SK-N-SH (cell line): Measurements from ENCODE around the gene STARD10. TPM values are rescaled to one million over a fixed set of nuclear protein-coding genes. Genes with fewer than 3 reads are reported as not detected.

Source experiments
- CTCF ChIA-PET: fragments of 300-600, 350-600 bp; formaldehyde crosslinking; extraction: SDS; loops from one replicate; lab custom pipeline; 2021; lab: Yijun Ruan, JAX
- POLR2A ChIA-PET: fragments of 350-600 bp; sonication (Branson Sonifier 250); formaldehyde crosslinking; extraction: SDS; loops from one replicate; lab custom pipeline; 2020; ENCODE audit warnings: antibody characterized with exemption, inconsistent platforms; lab: Yijun Ruan, JAX
- DNase-seq: peaks from one replicate; pipeline ENCODE4 v3.0.0; 2012
- H2AFZ ChIP-seq: fragments of 200-600 bp; sonication (generic); 2 replicates; pipeline ENCODE4 v1.8.1; 2016; ENCODE audit warnings: antibody characterized with exemption, mild to moderate bottlenecking, low read depth
- H3F3A ChIP-seq: fragments of 200-600 bp; sonication (generic); replicated peaks from 2 replicates; pipeline ENCODE3; 2016; ENCODE audit warnings: antibody characterized with exemption, mild to moderate bottlenecking; ENCODE audit not compliant: insufficient read depth
- H3K27ac ChIP-seq, 2 experiments: fragments of 200-500 bp in 1 of 2; fragments of 200-600 bp in 1 of 2; sonication (Bioruptor generic) in 1 of 2; sonication (generic), shearing (Covaris generic) in 1 of 2; 2 replicates each; pipeline versions ENCODE4 v1.5.1 to v1.6.1; 2014 to 2016; ENCODE audit warnings: low read depth in 2 of 2, inconsistent platforms in 1 of 2, low read length in 1 of 2, mild to moderate bottlenecking in 1 of 2, mixed read lengths in 1 of 2
- H3K27me3 ChIP-seq: fragments of 200-600 bp; sonication (generic), shearing (Covaris generic); 2 replicates; pipeline ENCODE4 v1.6.1; 2016; ENCODE audit warnings: mixed run types; ENCODE audit not compliant: insufficient read depth
- H3K36me3 ChIP-seq, 2 experiments: fragments of 200-500 bp in 1 of 2; fragments of 200-600 bp in 1 of 2; sonication (Bioruptor generic) in 1 of 2; sonication (generic) in 1 of 2; replicated peaks in 1 of 2; 2 replicates each; pipeline versions ENCODE3 to v1.5.1; 2014 to 2016; ENCODE audit warnings: low read length in 1 of 2, mild to moderate bottlenecking in 1 of 2; ENCODE audit not compliant: insufficient read depth in 2 of 2, control insufficient read depth in 1 of 2
- H3K4me1 ChIP-seq, 2 experiments: fragments of 200-500 bp in 1 of 2; fragments of 200-600 bp in 1 of 2; sonication (Bioruptor generic) in 1 of 2; sonication (generic), shearing (Covaris generic) in 1 of 2; 2 replicates each; pipeline versions ENCODE4 v1.5.1 to v1.6.1; 2014 to 2016; ENCODE audit warnings: low read depth in 1 of 2, low read length in 1 of 2, mixed run types in 1 of 2; ENCODE audit not compliant: insufficient read depth in 2 of 2, control insufficient read depth in 1 of 2
- H3K4me2 ChIP-seq: fragments of 200-600 bp; sonication (generic), shearing (Covaris generic); 2 replicates; pipeline ENCODE4 v1.6.1; 2017; ENCODE audit warnings: mixed run types
- H3K4me3 ChIP-seq, 2 experiments: fragments of 200-500 bp in 1 of 2; fragments of 200-600 bp in 1 of 2; sonication (Bioruptor generic) in 1 of 2; sonication (generic), shearing (Covaris generic) in 1 of 2; 2 replicates each; pipeline versions ENCODE4 v1.5.1 to v1.8.1; 2014 to 2016; ENCODE audit warnings: low read depth in 2 of 2, inconsistent platforms in 1 of 2, low read length in 1 of 2, mild to moderate bottlenecking in 1 of 2, mixed read lengths in 1 of 2, moderate library complexity in 1 of 2
- H3K79me2 ChIP-seq: fragments of 200-600 bp; sonication (generic); 2 replicates; pipeline ENCODE4 v1.8.1; 2017; ENCODE audit warnings: mild to moderate bottlenecking; ENCODE audit not compliant: insufficient read depth
- H3K9ac ChIP-seq: fragments of 200-600 bp; sonication (generic); 2 replicates; pipeline ENCODE4 v1.6.1; 2017; ENCODE audit warnings: mixed run types
- H3K9me2 ChIP-seq: fragments of 200-600 bp; sonication (generic); 2 replicates; pipeline ENCODE4 v1.6.1; 2017; ENCODE audit warnings: mixed run types
- H3K9me3 ChIP-seq: fragments of 200-600 bp; sonication (generic); 2 replicates; pipeline ENCODE4 v1.6.1; 2017; ENCODE audit warnings: mixed run types, mild to moderate bottlenecking, moderate library complexity
- H4K20me1 ChIP-seq: fragments of 200-600 bp; sonication (generic); 2 replicates; pipeline ENCODE4 v1.6.1; 2017; ENCODE audit warnings: mild to moderate bottlenecking, mixed run types; ENCODE audit not compliant: insufficient read depth
- CHD2 ChIP-seq: fragments of 150-350 bp; IDR thresholded peaks from 2 replicates; pipeline ENCODE4 v1.6.1; 2018; ENCODE audit warnings: low read length; ENCODE audit not compliant: partially characterized antibody
- CTCF ChIP-seq: fragments of 200-600 bp; sonication (generic); IDR thresholded peaks from 2 replicates; pipeline ENCODE4 v1.6.1; 2017; ENCODE audit warnings: antibody characterized with exemption, mild to moderate bottlenecking, moderate library complexity
- EP300 ChIP-seq, 2 experiments: IDR thresholded peaks; 2 replicates each; pipeline versions ENCODE4 v1.4.0 to v1.6.1; 2012; ENCODE audit warnings: borderline replicate concordance in 1 of 2, low read depth in 1 of 2, low read length in 1 of 2
- FOSL2 ChIP-seq: IDR thresholded peaks from 2 replicates; pipeline ENCODE4 v1.4.0; 2012; ENCODE audit warnings: low read depth, mild to moderate bottlenecking, moderate library complexity, borderline replicate concordance
- FOXJ3 ChIP-seq: sonication (generic); formaldehyde crosslinking; IDR thresholded peaks from 2 replicates; pipeline ENCODE4 v1.5.1; 2020; ENCODE audit warnings: mild to moderate bottlenecking, missing genetic modification reagents
- GABPA ChIP-seq: IDR thresholded peaks from 2 replicates; pipeline ENCODE4 v1.4.0; 2012; ENCODE audit warnings: low read depth, mild to moderate bottlenecking
- MXI1 ChIP-seq: IDR thresholded peaks from 2 replicates; pipeline ENCODE4 v1.6.1; 2012; ENCODE audit warnings: mild to moderate bottlenecking, low read depth, low read length, improper control_type of control experiment
- RAD21 ChIP-seq: IDR thresholded peaks from 2 replicates; pipeline ENCODE4 v1.6.1; 2012; ENCODE audit warnings: mild to moderate bottlenecking, low read length
- REST ChIP-seq: IDR thresholded peaks from 2 replicates; pipeline ENCODE4 v1.6.1; 2012; ENCODE audit warnings: mild to moderate bottlenecking, low read depth, low read length, moderate library complexity
- RFX5 ChIP-seq: IDR thresholded peaks from 2 replicates; pipeline ENCODE4 v1.6.1; 2012; ENCODE audit warnings: mild to moderate bottlenecking, improper control_type of control experiment, low read length
- TCF12 ChIP-seq: IDR thresholded peaks from 2 replicates; pipeline ENCODE4 v1.4.0; 2012
- TEAD4 ChIP-seq: IDR thresholded peaks from 2 replicates; pipeline ENCODE4 v1.4.0; 2012; ENCODE audit warnings: mild to moderate bottlenecking, borderline replicate concordance; ENCODE audit not compliant: insufficient read depth
- WGBS: methylation state at CpG from one replicate; pipeline ENCODE4 v1.1.6; 2017; ENCODE audit warnings: low lambda C conversion rate; 5-methylcytosine and 5-hydroxymethylcytosine counted together
- polyA plus RNA-seq, 3 experiments: library from polyadenylated mRNA; depleted of rRNA; stranded (reverse); fragments of >200 nt; gene quantifications; 2 replicates each; pipeline ENCODE4 v1.2.3, GENCODE V29; 2012
- TF ChIP-seq, protein P1 (sequence below): IDR thresholded peaks from 2 replicates; pipeline ENCODE4; 2012

The STARD10 gene
- polyA plus RNA-seq, 1 of the 3 experiments (the other 2 are of a cell fraction) = 47.7 TPM

DNA sequence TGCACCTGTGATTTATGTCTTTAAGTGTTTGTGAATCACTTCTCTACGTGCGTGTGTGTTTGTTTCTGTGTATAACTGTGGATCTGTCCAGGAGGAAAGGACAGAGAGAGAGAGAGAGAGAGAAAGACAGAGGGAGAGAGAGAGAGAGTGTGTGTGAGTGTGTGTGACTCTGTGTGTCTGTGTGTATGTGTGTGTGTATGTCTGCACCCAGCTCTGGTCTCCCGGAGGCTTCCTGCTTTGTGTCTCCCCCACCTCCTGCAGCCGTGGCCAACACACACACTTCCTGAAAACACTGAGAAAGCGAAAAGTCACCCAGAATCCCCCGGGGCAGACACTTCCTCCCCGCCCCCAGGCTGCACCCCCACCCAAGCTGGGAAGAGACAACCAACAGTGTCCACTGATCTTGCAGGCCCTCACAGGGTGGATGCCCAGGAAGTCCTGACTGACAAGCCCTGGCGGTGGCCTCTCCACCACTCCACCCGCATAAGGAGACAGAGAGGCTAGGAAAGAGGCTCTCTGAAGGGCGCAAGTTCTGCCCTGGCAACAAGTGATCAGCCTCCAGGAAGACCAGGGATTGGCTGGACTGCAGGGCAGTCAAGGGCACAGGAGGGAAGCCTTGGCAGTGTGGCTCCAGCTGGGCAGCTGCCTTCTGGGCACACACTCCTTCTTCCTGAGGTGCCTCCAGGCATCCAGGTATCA is 71.6 kb downstream of the STARD10 start (continued):
- TF ChIP-seq, protein P1, sequence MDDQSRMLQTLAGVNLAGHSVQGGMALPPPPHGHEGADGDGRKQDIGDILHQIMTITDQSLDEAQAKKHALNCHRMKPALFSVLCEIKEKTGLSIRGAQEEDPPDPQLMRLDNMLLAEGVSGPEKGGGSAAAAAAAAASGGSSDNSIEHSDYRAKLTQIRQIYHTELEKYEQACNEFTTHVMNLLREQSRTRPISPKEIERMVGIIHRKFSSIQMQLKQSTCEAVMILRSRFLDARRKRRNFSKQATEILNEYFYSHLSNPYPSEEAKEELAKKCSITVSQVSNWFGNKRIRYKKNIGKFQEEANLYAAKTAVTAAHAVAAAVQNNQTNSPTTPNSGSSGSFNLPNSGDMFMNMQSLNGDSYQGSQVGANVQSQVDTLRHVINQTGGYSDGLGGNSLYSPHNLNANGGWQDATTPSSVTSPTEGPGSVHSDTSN = peak; percentile 58
- TF ChIP-seq REST = 0 out of 2 replicates have a peak, but pooled peaks have one; percentile 4
- TF ChIP-seq FOSL2 = no peak
- peak; percentile 99 for TF ChIP-seq RFX5
- TF ChIP-seq, all 33 proteins: peak for 12

GRCh38 chr11:72721689-72722049 is 72.2 kb downstream of the STARD10 start:
- H3F3A ChIP-seq = no peaks in the 10 kb centered on the region
- peaks cover 61% of the 10 kb centered on the region for H3K79me2 ChIP-seq
- peaks cover 13 to 58% of the 10 kb centered on the region in 2 experiments for H3K4me1 ChIP-seq
- CTCF ChIA-PET = interaction anchor here (1.2 to 18.2 kb wide), 8 partner anchors 13 to 456 kb away, joined by 3 to 198 read pairs (median 5); partner anchors contain the start of gene STARD10
- peak overlapping the region; percentile 96 for H3K4me2 ChIP-seq
- DNase-seq = no peak
- H3K27ac ChIP-seq = peak overlapping the region; percentile 65 to 96
- WGBS = 61% methylated on average over 3 of the region's 13 CpGs
- peak overlapping the region; percentile 65 for H3K9ac ChIP-seq
- POLR2A ChIA-PET = interaction anchor here (0.9 kb wide), 1 partner anchor 64 kb away, joined by 5 read pairs; no protein-coding TSS in a partner anchor
- peak overlapping the region; percentile 61; the same call in 1 of the 2 replicates for H2AFZ ChIP-seq
- no peaks in the 10 kb centered on the region for H3K27me3 ChIP-seq
- peaks cover 0 to 4% of the 10 kb centered on the region in 2 experiments for H3K36me3 ChIP-seq
- H3K9me3 ChIP-seq = no peaks in the 10 kb centered on the region
- peaks cover 24% of the 10 kb centered on the region for H4K20me1 ChIP-seq
- TF ChIP-seq CHD2 = no peak
- TF ChIP-seq FOXJ3 (CRISPR knock-in tag) = no peak
- TF ChIP-seq EP300 (IDR thresholded peaks at IDR 0.05; ENCODE audit: borderline replicate concordance in 1 of 2, low read depth in 1 of 2, low read length in 1 of 2) = no peak
- TF ChIP-seq MXI1 = no peak
- TF ChIP-seq TEAD4 = no peak
- no peak for TF ChIP-seq RAD21
- TF ChIP-seq GABPA = no peak
- TF ChIP-seq TCF12 = no peak
- TF ChIP-seq CTCF = no peak
- no peaks in the 10 kb centered on the region for H3K9me2 ChIP-seq
- peak overlapping the region; percentile 50 to 65 for H3K4me3 ChIP-seq
